GM12878 (cell line): Measurements from ENCODE around the gene ABL2. TPM values are rescaled to one million over a fixed set of nuclear protein-coding genes. Genes with fewer than 3 reads are reported as not detected.
"Not testable (repeated sequence)": the region's sequence is repeated elsewhere in the genome, so short reads cannot be mapped to it uniquely, and the experiment has no call there.

Source experiments
- ATAC-seq: fragments of 200-7000 bp; cut with Tn5 transposase; 3 replicates; pipeline ENCODE4 v1.9.1; 2020; ENCODE audit warnings: mild to moderate bottlenecking, moderate library complexity
- BruUV-seq: library from RNA; stranded (reverse); fragments of 400-500 nt; replicated peaks from 2 replicates; lab custom pipeline; 2021; lab: Mats Ljungman, UMichigan
- CTCF ChIA-PET: fragments of 300-600 bp; sonication (Branson Sonifier 250); formaldehyde crosslinking; extraction: SDS; loops from one replicate; lab custom pipeline; 2021; ENCODE audit warnings: inconsistent platforms; lab: Yijun Ruan, JAX
- POLR2A ChIA-PET: fragments of 350-600 bp; formaldehyde crosslinking; extraction: SDS; loops from one replicate; lab custom pipeline; 2021; ENCODE audit warnings: inconsistent platforms; lab: Charles Lee
- RAD21 ChIA-PET: fragments of 300-600 bp; sonication (Branson Sonifier 250); formaldehyde crosslinking; loops from one replicate; lab custom pipeline; 2023; ENCODE audit warnings: antibody characterized with exemption; ENCODE audit not compliant: unreplicated experiment; lab: Charles Lee
- SMC1A ChIA-PET: fragments of 300-600 bp; sonication (Branson Sonifier 250); formaldehyde crosslinking; loops from one replicate; lab custom pipeline; 2023; ENCODE audit not compliant: unreplicated experiment, uncharacterized antibody; lab: Charles Lee
- DNase-seq: peaks from one replicate; pipeline ENCODE4 v3.0.0-alpha.2; 2011; ENCODE audit warnings: low read depth, low spot score
- FAIRE-seq: peaks from 3 replicates; lab custom pipeline; 2011; peaks lifted over from hg19 to GRCh38; lab: Jason Lieb, UNC
- H2AFZ ChIP-seq: 2 replicates; pipeline ENCODE4 v1.6.0; 2011; ENCODE audit warnings: low read depth, low read length, control low read depth; ENCODE audit not compliant: control insufficient read depth
- H3K27ac ChIP-seq: 2 replicates; pipeline ENCODE4 v1.5.1; 2011; ENCODE audit warnings: control low read depth; ENCODE audit not compliant: control insufficient read depth, insufficient read depth
- H3K27me3 ChIP-seq, 2 experiments: replicated peaks in 1 of 2; 2 replicates each; pipeline versions ENCODE4 v1.6.0 to v1.6.1; 2011; ENCODE audit warnings: low read length in 1 of 2; ENCODE audit not compliant: control insufficient read depth in 2 of 2, insufficient read depth in 2 of 2
- H3K36me3 ChIP-seq, 2 experiments: 2 replicates each; pipeline ENCODE4 v1.5.1; 2011; ENCODE audit warnings: low read length in 1 of 2; ENCODE audit not compliant: control insufficient read depth in 2 of 2, insufficient read depth in 2 of 2
- H3K4me1 ChIP-seq: 2 replicates; pipeline ENCODE4 v1.6.1; 2011; ENCODE audit warnings: mild to moderate bottlenecking, low read length, moderate library complexity, mixed read lengths; ENCODE audit not compliant: control insufficient read depth, insufficient read depth
- H3K4me2 ChIP-seq: 2 replicates; pipeline ENCODE4 v1.6.0; 2011; ENCODE audit warnings: control low read depth; ENCODE audit not compliant: control insufficient read depth, insufficient read depth
- H3K4me3 ChIP-seq: fragments of 200-600 bp; sonication (generic); 2 replicates; pipeline ENCODE4 v1.5.1; 2016
- H3K79me2 ChIP-seq: 2 replicates; pipeline ENCODE4 v1.6.0; 2011; ENCODE audit warnings: low read length; ENCODE audit not compliant: control insufficient read depth, insufficient read depth
- H3K9ac ChIP-seq: 2 replicates; pipeline ENCODE4 v1.8.0; 2011; ENCODE audit warnings: low read length, control low read depth, mixed read lengths; ENCODE audit not compliant: control insufficient read depth, insufficient read depth
- H3K9me3 ChIP-seq: replicated peaks from 3 replicates; pipeline ENCODE4 v1.5.1; 2011; ENCODE audit warnings: mild to moderate bottlenecking, low read length; ENCODE audit not compliant: control insufficient read depth, insufficient read depth
- H4K20me1 ChIP-seq: 2 replicates; pipeline ENCODE4 v1.6.0; 2011; ENCODE audit not compliant: control insufficient read depth, insufficient read depth
- DPF2 ChIP-seq: fragments of 450-650 bp; IDR thresholded peaks from 2 replicates; pipeline ENCODE4 v1.6.1; 2017; ENCODE audit warnings: mild to moderate bottlenecking
- WGBS: methylation state at CpG from one replicate; pipeline ENCODE4 v1.1.6; 2016; ENCODE audit warnings: low lambda C conversion rate; ENCODE audit not compliant: insufficient replicate concordance, insufficient coverage; ENCODE audit errors: missing lambda C conversion rate; 5-methylcytosine and 5-hydroxymethylcytosine counted together
- in situ Hi-C: fragments of 300-500 bp; cut with MboI; formaldehyde crosslinking; loops from 9 replicates; pipeline ENCODE4 v1.14.3; 2018; ENCODE audit warnings: mixed read lengths
- intact Hi-C: fragments of 100-400 bp; cut with micrococcal nuclease; formaldehyde crosslinking; loops from one replicate; pipeline ENCODE4 v1.14.2; 2022; ENCODE audit not compliant: unreplicated experiment
- polyA plus RNA-seq, 11 experiments: library from polyadenylated mRNA; depleted of rRNA in 4 of 11; unstranded in 6 of 11; stranded (reverse) in 5 of 11; fragments of >200 nt; fragmentation: Nextera tagmentation in 4 of 11; fragmentation: Illumina TruSeq in 1 of 11; extraction: Ambion mirVana in 4 of 11; extraction: Trizol in 1 of 11; gene quantifications; 1 replicate in 1 of 11; 2 replicates in 10 of 11; pipeline versions ENCODE4 v1.2.1 to v1.2.3, GENCODE V29; 2011 to 2016; ENCODE audit warnings: inconsistent platforms in 2 of 11, missing spikeins in 2 of 11, low read depth in 1 of 11
- total RNA-seq, 4 experiments: library from RNA; depleted of rRNA in 3 of 4; stranded (reverse); fragments of >200 nt in 3 of 4; fragmentation: Illumina TruSeq in 1 of 4; extraction: Trizol in 1 of 4; gene quantifications; 2 replicates each; pipeline versions ENCODE4 v1.2.1 to v1.2.3, GENCODE V29; 2013 to 2021
- TF ChIP-seq, protein P1 (sequence below): fragments of 450-650 bp; formaldehyde crosslinking; IDR thresholded peaks from 2 replicates; pipeline ENCODE4 v1.4.0; 2022; ENCODE audit warnings: mild to moderate bottlenecking, moderate library complexity

The ABL2 gene
- total and polyA plus RNA-seq, 10 of the 15 experiments (the other 5 are each of a cell fraction or from before 2014, with no cell fraction given): 0.57 to 9.4 (median 3.6) TPM

- TF ChIP-seq, protein P1, sequence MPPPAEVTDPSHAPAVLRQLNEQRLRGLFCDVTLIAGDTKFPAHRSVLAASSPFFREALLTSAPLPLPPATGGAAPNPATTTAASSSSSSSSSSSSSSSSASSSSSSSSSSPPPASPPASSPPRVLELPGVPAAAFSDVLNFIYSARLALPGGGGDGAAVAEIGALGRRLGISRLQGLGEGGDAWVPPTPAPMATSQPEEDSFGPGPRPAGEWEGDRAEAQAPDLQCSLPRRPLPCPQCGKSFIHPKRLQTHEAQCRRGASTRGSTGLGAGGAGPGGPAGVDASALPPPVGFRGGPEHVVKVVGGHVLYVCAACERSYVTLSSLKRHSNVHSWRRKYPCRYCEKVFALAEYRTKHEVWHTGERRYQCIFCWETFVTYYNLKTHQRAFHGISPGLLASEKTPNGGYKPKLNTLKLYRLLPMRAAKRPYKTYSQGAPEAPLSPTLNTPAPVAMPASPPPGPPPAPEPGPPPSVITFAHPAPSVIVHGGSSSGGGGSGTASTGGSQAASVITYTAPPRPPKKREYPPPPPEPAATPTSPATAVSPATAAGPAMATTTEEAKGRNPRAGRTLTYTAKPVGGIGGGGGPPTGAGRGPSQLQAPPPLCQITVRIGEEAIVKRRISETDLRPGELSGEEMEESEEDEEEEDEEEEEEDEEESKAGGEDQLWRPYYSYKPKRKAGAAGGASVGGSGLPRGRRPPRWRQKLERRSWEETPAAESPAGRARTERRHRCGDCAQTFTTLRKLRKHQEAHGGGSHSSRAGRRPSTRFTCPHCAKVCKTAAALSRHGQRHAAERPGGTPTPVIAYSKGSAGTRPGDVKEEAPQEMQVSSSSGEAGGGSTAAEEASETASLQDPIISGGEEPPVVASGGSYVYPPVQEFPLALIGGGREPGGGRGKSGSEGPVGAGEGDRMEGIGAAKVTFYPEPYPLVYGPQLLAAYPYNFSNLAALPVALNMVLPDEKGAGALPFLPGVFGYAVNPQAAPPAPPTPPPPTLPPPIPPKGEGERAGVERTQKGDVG (CRISPR knock-in tag): no peak
- TF ChIP-seq DPF2: no peak
Observed at GRCh38 chr1:179226738-179227137, 2.7 kb downstream of the ABL2 start (continued).

DNA sequence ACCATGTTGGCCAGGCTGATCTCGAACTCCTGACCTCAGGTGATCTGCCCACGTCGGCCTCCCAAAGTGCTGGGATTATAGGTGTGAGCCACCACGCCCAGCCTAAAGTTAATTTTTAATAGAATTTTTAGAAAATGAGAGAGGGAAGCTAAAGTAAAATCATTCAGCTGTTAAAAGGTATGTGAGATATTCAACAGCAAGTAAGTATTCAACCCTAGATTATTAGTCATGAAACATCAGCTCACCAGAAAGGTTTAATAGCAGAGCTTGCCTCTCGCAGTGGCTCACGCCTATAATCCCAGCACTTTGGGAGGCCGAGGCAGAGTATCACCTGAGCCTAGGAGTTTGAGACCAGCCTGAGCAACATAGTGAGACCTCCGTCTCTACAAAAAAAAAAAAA is 5.0 kb downstream of the ABL2 start:
- SMC1A ChIA-PET: interaction anchor here (0.6 to 1.7 kb wide), 5 partner anchors 11 to 1000 kb away, joined by 3 to 6 read pairs (median 4); no protein-coding TSS in a partner anchor
- POLR2A ChIA-PET: interaction anchor here (0.7 kb wide), 1 partner anchor 12 kb away, joined by 3 read pairs; no protein-coding TSS in a partner anchor
- DNase-seq, H3K9ac ChIP-seq, H3K9me3 ChIP-seq, FAIRE-seq, in situ Hi-C loops, H3K36me3 ChIP-seq, RAD21 ChIA-PET, H4K20me1 ChIP-seq, H3K4me2 ChIP-seq, H2AFZ ChIP-seq, intact Hi-C loops, H3K27ac ChIP-seq, H3K4me3 ChIP-seq, ATAC-seq, H3K4me1 ChIP-seq, H3K79me2 ChIP-seq, H3K27me3 ChIP-seq, BruUV-seq: not testable (repeated sequence)
- CTCF ChIA-PET: interaction anchor here (0.9 to 1.7 kb wide), 3 partner anchors 69 to 104 kb away, joined by 3 to 8 read pairs (median 6); partner anchors contain the start of gene SOAT1
- WGBS: 87% methylated on average over 8 of the region's 8 CpGs

DNA sequence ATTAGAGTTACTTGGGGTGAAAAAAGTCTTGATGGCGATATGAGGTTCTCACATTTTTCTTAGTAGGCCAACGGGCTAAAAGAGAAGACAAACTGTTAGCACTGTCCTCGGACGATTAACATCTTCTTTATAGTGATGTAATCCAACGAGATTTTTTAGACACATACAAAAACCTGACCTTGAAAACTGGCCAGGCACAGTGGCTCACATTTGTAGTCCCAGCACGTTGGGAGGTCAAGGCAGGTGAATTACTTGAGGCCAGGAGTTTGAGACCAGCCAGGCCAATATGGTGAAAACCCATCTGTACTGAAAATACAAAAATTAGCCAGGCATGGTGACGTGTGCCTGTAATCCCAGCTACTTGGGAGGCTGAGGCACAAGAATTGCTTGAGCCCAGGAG is 8.4 kb downstream of the ABL2 start:
- H3K4me3 ChIP-seq, in situ Hi-C loops, BruUV-seq, H3K9me3 ChIP-seq, H3K4me2 ChIP-seq, H3K36me3 ChIP-seq, H2AFZ ChIP-seq, POLR2A ChIA-PET, SMC1A ChIA-PET, H3K27ac ChIP-seq, H3K4me1 ChIP-seq, intact Hi-C loops, H4K20me1 ChIP-seq, RAD21 ChIA-PET, H3K79me2 ChIP-seq, H3K9ac ChIP-seq, DNase-seq, CTCF ChIA-PET, H3K27me3 ChIP-seq, FAIRE-seq, ATAC-seq: not testable (repeated sequence)
- 90% methylated on average over 7 of the region's 7 CpGs for WGBS
